CD8-positive, alpha-beta memory T cell (primary cell): Measurements from ENCODE around the gene SLC1A2. TPM values are rescaled to one million over a fixed set of nuclear protein-coding genes. Genes with fewer than 3 reads are reported as not detected.
A peak's percentile ranks its signal among the peaks of the same experiment; 100 is the strongest.

ENCODE experiments used
- CTCF ChIA-PET: fragments of 350-600 bp; sonication (Branson Sonifier 250); formaldehyde crosslinking; loops from one replicate; lab custom pipeline; 2021; ENCODE audit warnings: antibody characterized with exemption; lab: Charles Lee
- POLR2A ChIA-PET: fragments of 350-600 bp; sonication (Branson Sonifier 250); formaldehyde crosslinking; loops from one replicate; lab custom pipeline; 2021; ENCODE audit warnings: antibody characterized with exemption; lab: Charles Lee
- DNase-seq, 5 donors: peaks; one replicate each; pipeline versions ENCODE4 v3.0.0 to v3.0.0-alpha.2; 2020 to 2022; ENCODE audit warnings: mixed read lengths in 1 of 5
- H3K27ac ChIP-seq: one replicate; pipeline ENCODE4 v1.7.0; 2013; ENCODE audit warnings: low read depth, mild to moderate bottlenecking, low read length, moderate library complexity
- H3K27me3 ChIP-seq: 2 replicates; pipeline ENCODE4 v1.7.0; 2013; ENCODE audit warnings: low read length, mild to moderate bottlenecking; ENCODE audit not compliant: insufficient read depth, poor library complexity, severe bottlenecking
- H3K36me3 ChIP-seq: 2 replicates; pipeline ENCODE4 v1.7.0; 2013; ENCODE audit warnings: mild to moderate bottlenecking, low read length, moderate library complexity; ENCODE audit not compliant: insufficient read depth
- H3K4me1 ChIP-seq: 2 replicates; pipeline ENCODE4 v1.7.0; 2013; ENCODE audit warnings: mild to moderate bottlenecking, low read length, moderate library complexity; ENCODE audit not compliant: insufficient read depth
- H3K4me3 ChIP-seq: 2 replicates; pipeline ENCODE4 v1.7.0; 2013; ENCODE audit warnings: mild to moderate bottlenecking, low read length
- H3K9me3 ChIP-seq: 2 replicates; pipeline ENCODE4 v1.7.0; 2013; ENCODE audit warnings: mild to moderate bottlenecking, low read length
- H3K27ac Mint-ChIP-seq, 8 donors: one replicate each; pipeline ENCODE4 v1.8.0; 2020 to 2021; ENCODE audit warnings: mixed read lengths in 8 of 8, mild to moderate bottlenecking in 6 of 8, inconsistent platforms in 3 of 8, moderate library complexity in 3 of 8
- H3K27me3 Mint-ChIP-seq, 2 donors: one replicate each; pipeline ENCODE4 v1.8.0; 2020 to 2021; ENCODE audit warnings: mixed read lengths in 2 of 2, mild to moderate bottlenecking in 1 of 2, moderate library complexity in 1 of 2
- H3K36me3 Mint-ChIP-seq, 3 donors: one replicate each; pipeline ENCODE4 v1.8.0; 2020 to 2021; ENCODE audit warnings: mixed read lengths in 3 of 3, inconsistent platforms in 1 of 3, mild to moderate bottlenecking in 1 of 3
- H3K4me1 Mint-ChIP-seq, 3 donors: one replicate each; pipeline ENCODE4 v1.8.0; 2020 to 2021; ENCODE audit warnings: mixed read lengths in 3 of 3, inconsistent platforms in 1 of 3, mild to moderate bottlenecking in 1 of 3
- H3K4me3 Mint-ChIP-seq, 7 donors: one replicate each; pipeline ENCODE4 v1.8.0; 2020 to 2021; ENCODE audit warnings: mixed read lengths in 7 of 7, mild to moderate bottlenecking in 6 of 7, moderate library complexity in 4 of 7, inconsistent platforms in 2 of 7
- H3K9me3 Mint-ChIP-seq, 5 donors: one replicate each; pipeline ENCODE4 v1.8.0; 2020 to 2022; ENCODE audit warnings: mixed read lengths in 5 of 5, mild to moderate bottlenecking in 3 of 5, moderate library complexity in 2 of 5, inconsistent platforms in 1 of 5
- polyA plus RNA-seq: library from polyadenylated mRNA; unstranded; fragments of 300-500 nt; fragmentation: Illumina TruSeq; gene quantifications from one replicate; pipeline ENCODE4 v1.2.3, GENCODE V29; 2021
- total RNA-seq, 2 experiments: library from RNA; stranded (reverse); gene quantifications; one replicate each; pipeline ENCODE4 v1.2.3, GENCODE V29; 2021

The SLC1A2 gene
- total and polyA plus RNA-seq, 3 experiments from 2014 or later: 0.03 TPM; not detected in 2

GRCh38 chr11:35404388-35404775, 15.0 kb downstream of the SLC1A2 start:
- no peaks in the 10 kb centered on the region for H3K36me3 ChIP-seq
- H3K4me3 Mint-ChIP-seq: peak overlapping the region in 1 of 7 donors; percentile 16
- no peaks in the 10 kb centered on the region for H3K4me1 ChIP-seq
- no peak overlapping the region for H3K27ac Mint-ChIP-seq
- CTCF ChIA-PET: no interaction called here
- H3K36me3 Mint-ChIP-seq: no peaks in the 10 kb centered on the region
- peaks cover 7 to 25% of the 10 kb centered on the region in 2 donors for H3K27me3 Mint-ChIP-seq
- H3K27ac ChIP-seq: no peak overlapping the region
- H3K4me3 ChIP-seq: no peak overlapping the region
- no peaks in the 10 kb centered on the region for H3K9me3 Mint-ChIP-seq
- H3K4me1 Mint-ChIP-seq: peaks cover 0 to 4% (median 1%) of the 10 kb centered on the region in 3 donors
- POLR2A ChIA-PET: no interaction called here
- DNase-seq: no peak
- H3K27me3 ChIP-seq: no peaks in the 10 kb centered on the region
- H3K9me3 ChIP-seq: no peaks in the 10 kb centered on the region

- no peaks in the 10 kb centered on the region for H3K4me1 ChIP-seq
- no peaks in the 10 kb centered on the region for H3K27me3 ChIP-seq
- ChIA-PET POLR2A (no interaction called here), CTCF (interaction anchor here (1.5 kb wide), 1 partner anchor 12 kb away, joined by 4 read pairs; no protein-coding TSS in a partner anchor)
- no peak overlapping the region for H3K27ac Mint-ChIP-seq
- DNase-seq: no peak
- H3K36me3 ChIP-seq: no peaks in the 10 kb centered on the region
- no peak overlapping the region for H3K4me3 Mint-ChIP-seq
- no peak overlapping the region for H3K27ac ChIP-seq
- H3K36me3 Mint-ChIP-seq: no peaks in the 10 kb centered on the region
- H3K9me3 Mint-ChIP-seq: no peaks in the 10 kb centered on the region
- H3K4me1 Mint-ChIP-seq: peaks cover 0 to 4% (median 1%) of the 10 kb centered on the region in 3 donors
- peaks cover 7 to 29% of the 10 kb centered on the region in 2 donors for H3K27me3 Mint-ChIP-seq
- no peak overlapping the region for H3K4me3 ChIP-seq
- H3K9me3 ChIP-seq: no peaks in the 10 kb centered on the region
Measured at GRCh38 chr11:35403765-35404387, 15.5 kb downstream of the SLC1A2 start.

- Mint-ChIP-seq H3K9me3 (no peaks in the 10 kb centered on the region), H3K4me3 (no peak overlapping the region), H3K36me3 (no peaks in the 10 kb centered on the region), H3K27ac (no peak overlapping the region), H3K27me3 (peaks cover 7 to 34% of the 10 kb centered on the region in 2 donors), H3K4me1 (peaks cover 0 to 4% (median 1%) of the 10 kb centered on the region in 3 donors)
- H3K9me3 ChIP-seq: no peaks in the 10 kb centered on the region
- no peak overlapping the region for H3K27ac ChIP-seq
- DNase-seq: no peak
- H3K27me3 ChIP-seq: no peaks in the 10 kb centered on the region
- H3K36me3 ChIP-seq: no peaks in the 10 kb centered on the region
- ChIA-PET POLR2A (no interaction called here), CTCF (interaction anchor here (1.5 kb wide), 1 partner anchor 11 kb away, joined by 4 read pairs; no protein-coding TSS in a partner anchor)
- H3K4me3 ChIP-seq: no peak overlapping the region
- H3K4me1 ChIP-seq: no peaks in the 10 kb centered on the region
Measured at GRCh38 chr11:35402751-35403660, 16.4 kb downstream of the SLC1A2 start.

GRCh38 chr11:35398881-35399280, 20.5 kb downstream of the SLC1A2 start:
- Histone ChIP-seq H3K36me3 (no peaks in the 10 kb centered on the region), H3K9me3 (no peaks in the 10 kb centered on the region), H3K27me3 (no peaks in the 10 kb centered on the region), H3K4me1 (no peaks in the 10 kb centered on the region), H3K27ac (no peak overlapping the region), H3K4me3 (no peak overlapping the region)
- Mint-ChIP-seq H3K4me3 (no peak overlapping the region), H3K36me3 (no peaks in the 10 kb centered on the region), H3K27ac (no peak overlapping the region), H3K9me3 (peaks cover 0 to 2% (median 0%) of the 10 kb centered on the region in 5 donors), H3K27me3 (peaks cover 6 to 43% of the 10 kb centered on the region in 2 donors), H3K4me1 (no peaks in the 10 kb centered on the region)
- ChIA-PET CTCF (interaction anchor here (0.8 kb wide), 1 partner anchor 474 kb away, joined by 3 read pairs; no protein-coding TSS in a partner anchor), POLR2A (no interaction called here)
- DNase-seq: no peak

- Mint-ChIP-seq H3K4me3 (no peak overlapping the region), H3K36me3 (no peaks in the 10 kb centered on the region), H3K9me3 (peaks cover 0 to 2% (median 0%) of the 10 kb centered on the region in 5 donors), H3K27me3 (peaks cover 9 to 29% of the 10 kb centered on the region in 2 donors), H3K4me1 (peaks cover 9 to 20% (median 15%) of the 10 kb centered on the region in 3 donors), H3K27ac (no peak overlapping the region)
- ChIA-PET CTCF (interaction anchor here (0.8 to 7.6 kb wide), 6 partner anchors 8 to 808 kb away, joined by 3 to 75 read pairs (median 4); partner anchors contain the start of genes APIP and PDHX), POLR2A (no interaction called here)
- no peak for DNase-seq
- H3K36me3 ChIP-seq: no peaks in the 10 kb centered on the region
- H3K4me1 ChIP-seq: peaks cover 16% of the 10 kb centered on the region
- H3K27me3 ChIP-seq: no peaks in the 10 kb centered on the region
- no peak overlapping the region for H3K4me3 ChIP-seq
- H3K27ac ChIP-seq: no peak overlapping the region
- no peaks in the 10 kb centered on the region for H3K9me3 ChIP-seq
Measured at GRCh38 chr11:35394941-35395340, 24.4 kb downstream of the SLC1A2 start.

- Histone ChIP-seq H3K36me3 (no peaks in the 10 kb centered on the region), H3K4me1 (peaks cover 16% of the 10 kb centered on the region), H3K4me3 (no peak overlapping the region), H3K27me3 (no peaks in the 10 kb centered on the region), H3K9me3 (no peaks in the 10 kb centered on the region), H3K27ac (no peak overlapping the region)
- no peak for DNase-seq
- Mint-ChIP-seq H3K9me3 (peaks cover 0 to 2% (median 0%) of the 10 kb centered on the region in 5 donors), H3K4me1 (peaks cover 9 to 20% (median 15%) of the 10 kb centered on the region in 3 donors), H3K27ac (no peak overlapping the region), H3K36me3 (no peaks in the 10 kb centered on the region), H3K27me3 (peaks cover 9 to 12% of the 10 kb centered on the region in 2 donors), H3K4me3 (no peak overlapping the region)
- ChIA-PET POLR2A (no interaction called here), CTCF (interaction anchor here (1.3 to 7.6 kb wide), 5 partner anchors 202 to 806 kb away, joined by 3 to 75 read pairs (median 8); no protein-coding TSS in a partner anchor)
Measured at GRCh38 chr11:35393098-35393497, 26.3 kb downstream of the SLC1A2 start.

- Histone ChIP-seq H3K4me3 (no peak overlapping the region), H3K36me3 (no peaks in the 10 kb centered on the region), H3K27me3 (no peaks in the 10 kb centered on the region), H3K9me3 (no peaks in the 10 kb centered on the region), H3K4me1 (peaks cover 16% of the 10 kb centered on the region), H3K27ac (no peak overlapping the region)
- peaks cover 9 to 24% (median 15%) of the 10 kb centered on the region in 3 donors for H3K4me1 Mint-ChIP-seq
- peaks cover 0 to 1% (median 0%) of the 10 kb centered on the region in 5 donors for H3K9me3 Mint-ChIP-seq
- POLR2A ChIA-PET: no interaction called here
- CTCF ChIA-PET: interaction anchor here (0.7 to 7.6 kb wide), 26 partner anchors 8 to 879 kb away, joined by 3 to 75 read pairs (median 4); no protein-coding TSS in a partner anchor
- DNase-seq: peak; percentile 64 to 83 (median 77)
- H3K27me3 Mint-ChIP-seq: peaks cover 4 to 7% of the 10 kb centered on the region in 2 donors
- peak overlapping the region in 3 of 8 donors; percentile 5 to 39 (median 37) for H3K27ac Mint-ChIP-seq
- no peaks in the 10 kb centered on the region for H3K36me3 Mint-ChIP-seq
- peak overlapping the region in 4 of 7 donors; percentile 22 to 51 (median 30) for H3K4me3 Mint-ChIP-seq
Measured at GRCh38 chr11:35391922-35392688, 27.3 kb downstream of the SLC1A2 start.
